ENCODE measurements around the gene REG1B. TPM values are rescaled to one million over a fixed set of nuclear protein-coding genes. Genes with fewer than 3 reads are reported as not detected.
"Not testable (repeated sequence)": the region's sequence is repeated elsewhere in the genome, so short reads cannot be mapped to it uniquely, and the experiment has no call there.

Gene REG1B
- total RNA-seq, 1 donor from 2014 or later, result not detected

GRCh38 chr2:79084495-79085135, 3.2 kb downstream of the REG1B start:
- no peak for DNase-seq (ENCODE audit: low read depth in 2 of 2)

GRCh38 chr2:79083597-79084251, 4.1 kb downstream of the REG1B start:
- no peak for DNase-seq (ENCODE audit: low read depth in 2 of 2)

- DNase-seq (ENCODE audit: low read depth in 2 of 2), result no peak
Measured at GRCh38 chr2:79082987-79083386, 4.8 kb downstream of the REG1B start.

GRCh38 chr2:79071078-79071477, 16.7 kb downstream of the REG1B start:
- DNase-seq (ENCODE audit: low read depth in 2 of 2), result no peak

GRCh38 chr2:79065201-79065600, 22.6 kb downstream of the REG1B start:
- DNase-seq (ENCODE audit: low read depth in 2 of 2), result no peak

DNA sequence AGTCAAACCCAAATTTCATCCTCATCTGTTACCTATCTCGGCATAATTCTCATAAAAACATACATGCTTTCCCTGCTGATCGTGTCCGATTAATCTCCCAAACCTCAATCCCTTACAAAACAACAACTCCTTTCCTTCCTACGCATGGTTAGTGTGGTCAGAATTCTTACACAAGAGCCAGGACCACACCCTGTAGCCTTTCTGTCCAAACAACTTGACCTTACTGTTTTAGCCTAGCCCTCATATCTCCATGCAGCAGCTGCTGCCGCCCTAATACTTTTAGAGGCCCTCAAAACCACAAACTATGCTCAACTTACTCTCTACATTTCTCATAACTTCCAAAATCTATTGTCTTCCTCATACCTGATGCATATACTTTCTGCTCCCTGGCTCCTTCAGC, 33.0 kb downstream of the REG1B start:
- not testable (repeated sequence) for DNase-seq (ENCODE audit: low read depth in 2 of 2)

DNA sequence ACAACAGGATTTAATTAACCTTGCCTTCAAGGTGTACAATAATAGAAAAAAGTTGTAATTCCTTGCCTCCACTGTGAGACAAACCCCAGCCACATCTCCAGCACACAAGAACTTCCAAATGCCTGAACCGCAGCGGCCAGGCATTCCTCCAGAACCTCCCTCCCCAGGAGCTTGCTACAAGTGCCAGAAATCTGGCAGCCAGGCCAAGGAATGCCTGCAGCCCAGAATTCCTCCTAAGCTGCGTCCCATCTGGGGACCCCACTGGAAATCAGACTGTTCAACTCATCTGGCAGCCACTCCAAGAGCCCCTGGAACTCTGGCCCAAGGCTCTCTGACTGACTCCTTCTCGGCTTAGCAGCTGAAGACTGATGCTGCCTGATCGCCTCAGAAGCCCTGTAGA, 34.3 kb downstream of the REG1B start:
- not testable (repeated sequence) for DNase-seq (ENCODE audit: low read depth in 2 of 2)

DNA sequence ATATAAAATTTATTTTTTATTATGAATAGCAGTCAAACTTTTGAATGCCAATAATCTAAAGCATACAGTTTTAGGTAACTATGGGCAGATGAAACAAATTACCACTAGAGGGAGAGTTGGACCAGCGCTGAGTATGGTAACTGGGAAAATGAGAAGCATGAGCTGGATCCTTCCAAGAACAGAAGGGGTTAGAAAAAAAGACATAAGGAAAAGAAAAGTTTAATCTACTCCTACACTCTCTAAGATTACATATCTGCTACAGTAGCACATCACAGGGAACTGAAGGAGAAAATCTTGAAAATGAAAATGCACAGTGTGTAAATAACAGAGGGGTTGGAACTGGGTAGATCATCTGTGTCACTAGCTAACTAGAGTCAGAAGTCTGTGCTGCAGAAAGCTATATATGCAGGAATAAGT, 46.8 kb downstream of the REG1B start:
- no peak for DNase-seq (ENCODE audit: low read depth in 2 of 2)

- DNase-seq (ENCODE audit: low read depth in 2 of 2), result no peak
Measured at GRCh38 chr2:79039944-79040343, 47.8 kb downstream of the REG1B start.

Other genes starting within 250 kb of the REG1B start
- not detected in 2 replicates for gene REG3G, start 62.3 kb downstream of the REG1B start, total RNA-seq
- gene REG1A, start 32.5 kb upstream of the REG1B start, total RNA-seq, result not detected in 2 replicates
- gene REG3A, start 71.8 kb upstream of the REG1B start, total RNA-seq, result not detected in 2 replicates